ENCODE results near the gene PDE11A.
"Not testable (repeated sequence)": the region's sequence is repeated elsewhere in the genome, so short reads cannot be mapped to it uniquely, and the experiment has no call there.

PDE11A gene

GRCh38 chr2:177810906-177811305 lies 261.7 kb downstream of the PDE11A start:
- no peak for DNase-seq

- no peak for DNase-seq
Measured at GRCh38 chr2:177808984-177809809, 263.4 kb downstream of the PDE11A start.

GRCh38 chr2:177806025-177806424 lies 266.6 kb downstream of the PDE11A start:
- no peak for DNase-seq

GRCh38 chr2:177799531-177799930 lies 273.0 kb downstream of the PDE11A start:
- no peak for DNase-seq

- DNase-seq: no peak
Measured at GRCh38 chr2:177797808-177798207, 274.8 kb downstream of the PDE11A start.

GRCh38 chr2:177796654-177797415 lies 275.7 kb downstream of the PDE11A start:
- DNase-seq: no peak

- DNase-seq: no peak
Measured at GRCh38 chr2:177796011-177796410, 276.6 kb downstream of the PDE11A start.

GRCh38 chr2:177785143-177785542 lies 287.4 kb downstream of the PDE11A start:
- DNase-seq: not testable (repeated sequence)

GRCh38 chr2:177784745-177785067 lies 287.9 kb downstream of the PDE11A start:
- DNase-seq: no peak

GRCh38 chr2:177783835-177784744 lies 288.5 kb downstream of the PDE11A start:
- DNase-seq: no peak

- DNase-seq: no peak
Measured at GRCh38 chr2:177783091-177783490, 289.5 kb downstream of the PDE11A start.

GRCh38 chr2:177782613-177783012 lies 290.0 kb downstream of the PDE11A start:
- no peak for DNase-seq

- no peak for DNase-seq
Measured at GRCh38 chr2:177778472-177778871, 294.1 kb downstream of the PDE11A start.

GRCh38 chr2:177772529-177772928 lies 300.0 kb downstream of the PDE11A start:
- no peak for DNase-seq

- DNase-seq: no peak
Measured at GRCh38 chr2:177771191-177771590, 301.4 kb downstream of the PDE11A start.

- no peak for DNase-seq
Measured at GRCh38 chr2:177767768-177768167, 304.8 kb downstream of the PDE11A start.

- no peak for DNase-seq
Measured at GRCh38 chr2:177765698-177766097, 306.9 kb downstream of the PDE11A start.

- DNase-seq: peak; percentile 69
Measured at GRCh38 chr2:177763531-177764265, 308.9 kb downstream of the PDE11A start.

GRCh38 chr2:177759443-177759842 lies 313.1 kb downstream of the PDE11A start:
- no peak for DNase-seq

- DNase-seq: no peak
Measured at GRCh38 chr2:177758591-177759371, 313.8 kb downstream of the PDE11A start.

GRCh38 chr2:177756336-177756735 lies 316.2 kb downstream of the PDE11A start:
- no peak for DNase-seq

- no peak for DNase-seq
Measured at GRCh38 chr2:177754492-177754873, 318.1 kb downstream of the PDE11A start.
